Measurements from ENCODE around the gene RND1. TPM values are rescaled to one million over a fixed set of nuclear protein-coding genes. Genes with fewer than 3 reads are reported as not detected.
A peak's percentile ranks its signal among the peaks of the same experiment; 100 is the strongest.

RND1 gene
- total and polyA plus RNA-seq, 2 of the 13 experiments (the other 11 are each of a cell fraction or from before 2014, with no cell fraction given), result 1.8 to 1.9 TPM

DNA sequence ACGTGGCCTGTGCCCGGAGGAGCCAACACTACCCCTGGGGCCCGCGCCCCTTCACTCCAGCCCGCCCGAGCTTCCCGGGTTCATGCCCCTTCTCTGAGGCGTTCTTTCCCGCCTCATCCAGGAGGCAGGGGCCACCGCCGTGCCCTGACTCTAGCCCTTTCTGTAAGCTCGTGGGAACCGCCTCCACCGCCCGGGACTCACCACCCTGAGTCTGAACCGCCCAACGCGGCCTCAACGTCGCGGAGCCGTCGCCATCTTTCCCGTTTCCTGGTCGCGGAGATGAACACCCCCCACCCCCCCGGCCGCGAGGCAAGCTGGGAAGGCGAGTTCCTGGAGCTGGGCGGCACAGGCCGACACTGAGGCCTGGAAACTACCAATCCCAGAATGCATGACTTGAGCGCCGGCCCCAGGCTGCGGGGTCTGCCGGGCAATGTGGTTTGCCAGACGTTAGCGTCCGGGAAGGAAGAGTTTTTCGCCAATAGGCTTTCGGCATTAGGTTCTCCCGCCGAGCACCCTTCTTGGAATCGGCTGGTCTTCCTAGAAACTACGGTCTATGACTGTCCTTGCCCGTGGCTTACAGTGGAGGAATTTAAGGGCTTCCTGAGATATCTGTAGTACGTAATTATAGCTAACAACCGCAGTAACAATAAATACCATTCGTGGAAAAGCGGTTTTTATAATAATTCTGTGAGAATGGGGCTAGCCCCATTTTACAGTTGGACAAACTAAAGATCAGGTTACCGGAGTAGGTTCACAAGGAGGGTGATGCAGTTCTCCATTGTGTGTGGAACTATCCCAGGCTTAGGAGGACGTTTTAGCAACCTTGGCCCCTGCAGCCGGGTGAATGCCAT lies 13.6 kb downstream of the RND1 start, which contains the start of gene DDX23 (continued):
- TF ChIP-seq, protein P1, sequence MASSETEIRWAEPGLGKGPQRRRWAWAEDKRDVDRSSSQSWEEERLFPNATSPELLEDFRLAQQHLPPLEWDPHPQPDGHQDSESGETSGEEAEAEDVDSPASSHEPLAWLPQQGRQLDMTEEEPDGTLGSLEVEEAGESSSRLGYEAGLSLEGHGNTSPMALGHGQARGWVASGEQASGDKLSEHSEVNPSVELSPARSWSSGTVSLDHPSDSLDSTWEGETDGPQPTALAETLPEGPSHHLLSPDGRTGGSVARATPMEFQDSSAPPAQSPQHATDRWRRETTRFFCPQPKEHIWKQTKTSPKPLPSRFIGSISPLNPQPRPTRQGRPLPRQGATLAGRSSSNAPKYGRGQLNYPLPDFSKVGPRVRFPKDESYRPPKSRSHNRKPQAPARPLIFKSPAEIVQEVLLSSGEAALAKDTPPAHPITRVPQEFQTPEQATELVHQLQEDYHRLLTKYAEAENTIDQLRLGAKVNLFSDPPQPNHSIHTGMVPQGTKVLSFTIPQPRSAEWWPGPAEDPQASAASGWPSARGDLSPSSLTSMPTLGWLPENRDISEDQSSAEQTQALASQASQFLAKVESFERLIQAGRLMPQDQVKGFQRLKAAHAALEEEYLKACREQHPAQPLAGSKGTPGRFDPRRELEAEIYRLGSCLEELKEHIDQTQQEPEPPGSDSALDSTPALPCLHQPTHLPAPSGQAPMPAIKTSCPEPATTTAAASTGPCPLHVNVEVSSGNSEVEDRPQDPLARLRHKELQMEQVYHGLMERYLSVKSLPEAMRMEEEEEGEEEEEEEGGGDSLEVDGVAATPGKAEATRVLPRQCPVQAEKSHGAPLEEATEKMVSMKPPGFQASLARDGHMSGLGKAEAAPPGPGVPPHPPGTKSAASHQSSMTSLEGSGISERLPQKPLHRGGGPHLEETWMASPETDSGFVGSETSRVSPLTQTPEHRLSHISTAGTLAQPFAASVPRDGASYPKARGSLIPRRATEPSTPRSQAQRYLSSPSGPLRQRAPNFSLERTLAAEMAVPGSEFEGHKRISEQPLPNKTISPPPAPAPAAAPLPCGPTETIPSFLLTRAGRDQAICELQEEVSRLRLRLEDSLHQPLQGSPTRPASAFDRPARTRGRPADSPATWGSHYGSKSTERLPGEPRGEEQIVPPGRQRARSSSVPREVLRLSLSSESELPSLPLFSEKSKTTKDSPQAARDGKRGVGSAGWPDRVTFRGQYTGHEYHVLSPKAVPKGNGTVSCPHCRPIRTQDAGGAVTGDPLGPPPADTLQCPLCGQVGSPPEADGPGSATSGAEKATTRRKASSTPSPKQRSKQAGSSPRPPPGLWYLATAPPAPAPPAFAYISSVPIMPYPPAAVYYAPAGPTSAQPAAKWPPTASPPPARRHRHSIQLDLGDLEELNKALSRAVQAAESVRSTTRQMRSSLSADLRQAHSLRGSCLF (CRISPR knock-in tag; IDR thresholded peaks at IDR 0.05; ENCODE audit: borderline replicate concordance), result no peak
- TF ChIP-seq THAP11 (CRISPR knock-in tag; IDR thresholded peaks at IDR 0.05) (peak; percentile 98), ZNF282 (IDR thresholded peaks at IDR 0.05; ENCODE audit: partially characterized antibody) (no peak), ZNF709 (CRISPR knock-in tag; IDR thresholded peaks at IDR 0.05) (no peak), ARNT2 (CRISPR knock-in tag; IDR thresholded peaks at IDR 0.05; ENCODE audit: low read depth) (no peak; the same call in 1 of the 2 replicates), ZNF569 (CRISPR knock-in tag; IDR thresholded peaks at IDR 0.05; ENCODE audit: borderline replicate concordance) (no peak), ZNF557 (CRISPR knock-in tag; IDR thresholded peaks at IDR 0.05) (no peak), MEIS1 (CRISPR knock-in tag; IDR thresholded peaks at IDR 0.05; ENCODE audit: borderline replicate concordance) (0 out of 2 replicates have a peak, but pooled peaks have one; percentile 51), REXO4 (CRISPR knock-in tag; IDR thresholded peaks at IDR 0.05; ENCODE audit: borderline replicate concordance) (no peak), ZNF124 (CRISPR knock-in tag; IDR thresholded peaks at IDR 0.05) (no peak), NCOA5 (CRISPR knock-in tag; IDR thresholded peaks at IDR 0.05) (no peak), RFX1 (IDR thresholded peaks at IDR 0.05) (no peak), RNF2 (conservative IDR thresholded peaks at IDR 0.05; ENCODE audit: low read depth) (no peak), HMG20A (CRISPR knock-in tag; IDR thresholded peaks at IDR 0.05; ENCODE audit: borderline replicate concordance) (no peak), ZNF746 (CRISPR knock-in tag; IDR thresholded peaks at IDR 0.05) (peak; percentile 71; the same call in 1 of the 2 replicates), AKAP8 (CRISPR knock-in tag; IDR thresholded peaks at IDR 0.05) (no peak), GABPA (IDR thresholded peaks at IDR 0.05; ENCODE audit: low read depth, low read length) (peak; percentile 54), GABPA (CRISPR knock-in tag; IDR thresholded peaks at IDR 0.05; ENCODE audit: low read depth) (peak; percentile 87)
- TF ChIP-seq, protein P2, sequence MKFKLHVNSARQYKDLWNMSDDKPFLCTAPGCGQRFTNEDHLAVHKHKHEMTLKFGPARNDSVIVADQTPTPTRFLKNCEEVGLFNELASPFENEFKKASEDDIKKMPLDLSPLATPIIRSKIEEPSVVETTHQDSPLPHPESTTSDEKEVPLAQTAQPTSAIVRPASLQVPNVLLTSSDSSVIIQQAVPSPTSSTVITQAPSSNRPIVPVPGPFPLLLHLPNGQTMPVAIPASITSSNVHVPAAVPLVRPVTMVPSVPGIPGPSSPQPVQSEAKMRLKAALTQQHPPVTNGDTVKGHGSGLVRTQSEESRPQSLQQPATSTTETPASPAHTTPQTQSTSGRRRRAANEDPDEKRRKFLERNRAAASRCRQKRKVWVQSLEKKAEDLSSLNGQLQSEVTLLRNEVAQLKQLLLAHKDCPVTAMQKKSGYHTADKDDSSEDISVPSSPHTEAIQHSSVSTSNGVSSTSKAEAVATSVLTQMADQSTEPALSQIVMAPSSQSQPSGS (CRISPR knock-in tag; IDR thresholded peaks at IDR 0.05), result peak; percentile 66
- TF ChIP-seq, protein P3, sequence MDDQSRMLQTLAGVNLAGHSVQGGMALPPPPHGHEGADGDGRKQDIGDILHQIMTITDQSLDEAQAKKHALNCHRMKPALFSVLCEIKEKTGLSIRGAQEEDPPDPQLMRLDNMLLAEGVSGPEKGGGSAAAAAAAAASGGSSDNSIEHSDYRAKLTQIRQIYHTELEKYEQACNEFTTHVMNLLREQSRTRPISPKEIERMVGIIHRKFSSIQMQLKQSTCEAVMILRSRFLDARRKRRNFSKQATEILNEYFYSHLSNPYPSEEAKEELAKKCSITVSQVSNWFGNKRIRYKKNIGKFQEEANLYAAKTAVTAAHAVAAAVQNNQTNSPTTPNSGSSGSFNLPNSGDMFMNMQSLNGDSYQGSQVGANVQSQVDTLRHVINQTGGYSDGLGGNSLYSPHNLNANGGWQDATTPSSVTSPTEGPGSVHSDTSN (CRISPR knock-in tag; IDR thresholded peaks at IDR 0.05; ENCODE audit: borderline replicate concordance), result no peak
- TF ChIP-seq, protein P4, sequence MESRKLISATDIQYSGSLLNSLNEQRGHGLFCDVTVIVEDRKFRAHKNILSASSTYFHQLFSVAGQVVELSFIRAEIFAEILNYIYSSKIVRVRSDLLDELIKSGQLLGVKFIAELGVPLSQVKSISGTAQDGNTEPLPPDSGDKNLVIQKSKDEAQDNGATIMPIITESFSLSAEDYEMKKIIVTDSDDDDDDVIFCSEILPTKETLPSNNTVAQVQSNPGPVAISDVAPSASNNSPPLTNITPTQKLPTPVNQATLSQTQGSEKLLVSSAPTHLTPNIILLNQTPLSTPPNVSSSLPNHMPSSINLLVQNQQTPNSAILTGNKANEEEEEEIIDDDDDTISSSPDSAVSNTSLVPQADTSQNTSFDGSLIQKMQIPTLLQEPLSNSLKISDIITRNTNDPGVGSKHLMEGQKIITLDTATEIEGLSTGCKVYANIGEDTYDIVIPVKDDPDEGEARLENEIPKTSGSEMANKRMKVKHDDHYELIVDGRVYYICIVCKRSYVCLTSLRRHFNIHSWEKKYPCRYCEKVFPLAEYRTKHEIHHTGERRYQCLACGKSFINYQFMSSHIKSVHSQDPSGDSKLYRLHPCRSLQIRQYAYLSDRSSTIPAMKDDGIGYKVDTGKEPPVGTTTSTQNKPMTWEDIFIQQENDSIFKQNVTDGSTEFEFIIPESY (CRISPR knock-in tag; IDR thresholded peaks at IDR 0.05), result no peak

Data from HepG2 (cell line).